ENCODE measurements around the gene CBLIF.
"Not testable (repeated sequence)": the region's sequence is repeated elsewhere in the genome, so short reads cannot be mapped to it uniquely, and the experiment has no call there.

CBLIF gene

GRCh38 chr11:59846556-59846955 is 1.3 kb upstream of the CBLIF start:
- DNase-seq = no peak

DNA sequence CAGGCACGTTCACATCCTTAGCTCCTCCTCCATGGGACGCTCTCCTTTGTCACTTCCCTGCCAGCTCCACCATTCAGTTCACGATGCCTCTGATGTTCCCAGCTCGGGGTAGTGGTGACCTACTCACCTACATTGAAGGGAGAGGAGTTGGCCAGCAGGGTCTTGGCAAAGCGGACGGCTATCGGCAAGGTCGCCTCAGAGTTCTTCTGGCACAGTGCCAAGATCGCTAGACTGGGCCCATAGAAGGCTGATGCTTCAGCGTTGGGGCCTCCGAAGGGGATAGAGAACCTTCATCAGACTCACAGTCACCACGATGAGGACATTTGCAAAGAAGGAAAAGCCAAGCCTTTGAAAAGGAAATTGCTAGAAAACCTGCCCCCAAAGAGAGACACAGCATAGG is 3.0 kb downstream of the CBLIF start:
- no peak for DNase-seq

DNA sequence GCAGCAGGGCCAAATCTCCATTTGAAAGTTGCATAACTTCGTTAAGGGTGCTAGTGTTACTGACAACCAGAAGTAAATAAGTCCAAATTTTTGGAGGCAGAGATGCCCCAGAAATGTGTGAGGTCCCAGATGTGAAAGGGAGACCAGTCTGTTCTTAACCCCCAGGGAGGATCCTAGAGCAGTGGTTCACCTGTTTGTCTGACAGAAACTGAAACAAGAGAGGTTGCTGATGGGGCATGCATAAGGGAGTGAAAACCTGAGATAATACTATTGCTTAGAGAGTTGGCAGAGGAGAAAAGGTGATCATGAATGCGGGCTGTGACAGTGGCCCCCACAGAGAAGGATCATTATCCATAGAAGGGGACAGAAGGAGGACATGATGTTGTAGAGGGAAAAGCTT is 3.8 kb downstream of the CBLIF start:
- no peak for DNase-seq

DNA sequence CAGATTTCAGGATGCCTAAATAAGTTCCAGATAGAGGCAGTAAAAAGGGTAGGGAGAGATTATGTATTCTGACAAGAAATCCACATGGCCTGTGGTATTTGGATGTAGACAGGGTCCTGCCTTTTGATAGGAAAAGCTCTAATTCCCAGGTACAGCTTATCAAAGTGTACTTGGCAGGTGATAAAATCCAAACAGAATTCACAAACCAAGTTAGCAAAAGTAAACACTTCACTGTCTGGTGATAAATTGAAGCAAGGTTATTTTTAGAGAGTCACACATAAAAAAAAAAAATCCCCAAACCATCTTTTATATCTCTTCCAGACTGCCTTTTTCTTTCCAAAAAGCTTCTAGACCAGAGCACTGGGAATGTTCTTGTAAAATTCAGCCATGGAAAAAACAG is 5.7 kb downstream of the CBLIF start:
- DNase-seq = no peak

GRCh38 chr11:59833602-59834001 is 11.7 kb downstream of the CBLIF start:
- no peak for DNase-seq

DNA sequence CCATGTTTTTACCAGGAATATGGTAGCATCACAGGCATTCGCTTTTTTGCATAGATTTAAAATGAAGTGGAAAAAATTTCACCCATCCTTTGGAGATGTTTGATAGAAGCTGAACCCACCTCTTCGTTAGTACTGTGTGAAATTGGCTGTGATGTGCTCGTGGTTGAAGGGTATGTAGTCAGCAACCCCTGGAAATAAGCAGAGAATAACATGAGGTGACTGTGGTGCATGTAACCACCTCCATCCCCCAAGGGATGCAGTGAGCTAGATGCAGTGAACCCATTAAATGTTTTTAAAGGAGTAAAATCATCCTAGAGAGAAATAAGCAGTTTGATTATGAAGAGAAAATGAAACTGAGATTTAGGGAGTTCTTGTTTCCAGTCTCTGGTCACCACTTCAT is 15.9 kb downstream of the CBLIF start:
- DNase-seq = no peak

DNA sequence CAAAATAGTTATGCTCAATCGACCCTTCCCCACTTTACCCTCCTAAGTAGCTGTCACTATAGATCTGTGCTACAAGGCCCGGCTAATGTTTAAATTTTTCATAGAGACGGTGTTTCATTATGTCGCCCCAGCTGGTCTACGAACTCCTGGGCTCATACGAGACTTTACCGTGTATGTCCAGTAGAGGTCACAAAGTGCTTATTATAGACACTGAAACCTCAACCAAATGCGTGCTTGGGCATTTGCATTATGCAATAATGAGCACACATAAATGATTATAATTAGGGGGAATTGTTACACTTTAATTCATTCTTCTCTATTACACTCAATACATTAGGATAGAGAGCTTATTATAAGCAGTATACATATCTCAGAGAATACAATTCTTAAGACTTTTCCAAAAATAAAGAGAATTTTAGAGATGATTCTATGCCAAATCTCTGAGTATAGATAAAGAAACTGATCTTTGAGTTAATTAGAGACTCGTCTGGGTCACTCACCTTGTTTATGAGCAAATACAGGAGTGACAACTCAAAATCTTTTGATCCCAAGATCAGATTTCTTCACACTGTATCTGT is 22.2 kb downstream of the CBLIF start:
- peak; percentile 28 for DNase-seq

- DNase-seq = no peak
Observed at GRCh38 chr11:59818572-59818971, 26.7 kb downstream of the CBLIF start.

GRCh38 chr11:59816434-59816833 is 28.9 kb downstream of the CBLIF start:
- not testable (repeated sequence) for DNase-seq

- DNase-seq = no peak
Observed at GRCh38 chr11:59815754-59816153, 29.5 kb downstream of the CBLIF start.

DNA sequence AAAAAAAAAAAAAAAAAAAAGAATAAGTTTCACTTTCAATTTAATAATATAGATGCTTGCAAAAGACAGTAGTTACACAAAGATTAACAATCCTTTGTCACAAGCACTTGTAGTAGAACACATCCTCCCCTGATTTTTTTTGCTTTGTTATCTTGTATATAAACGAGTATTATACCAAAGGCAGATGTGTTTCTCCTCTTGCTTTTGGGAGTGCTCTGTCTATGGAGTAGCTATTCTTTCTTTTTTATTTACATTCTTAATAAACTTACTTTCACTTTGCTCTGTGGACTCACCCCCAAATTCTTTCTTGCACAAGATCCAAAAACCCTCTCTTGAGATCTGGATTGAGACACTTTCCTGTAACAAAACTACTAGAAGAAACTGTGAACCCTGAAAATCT is 31.3 kb downstream of the CBLIF start:
- DNase-seq = no peak

GRCh38 chr11:59813364-59813763 is 31.9 kb downstream of the CBLIF start:
- no peak for DNase-seq

GRCh38 chr11:59812220-59812619 is 33.1 kb downstream of the CBLIF start:
- no peak for DNase-seq

GRCh38 chr11:59810911-59811259 is 34.4 kb downstream of the CBLIF start:
- DNase-seq = no peak

DNA sequence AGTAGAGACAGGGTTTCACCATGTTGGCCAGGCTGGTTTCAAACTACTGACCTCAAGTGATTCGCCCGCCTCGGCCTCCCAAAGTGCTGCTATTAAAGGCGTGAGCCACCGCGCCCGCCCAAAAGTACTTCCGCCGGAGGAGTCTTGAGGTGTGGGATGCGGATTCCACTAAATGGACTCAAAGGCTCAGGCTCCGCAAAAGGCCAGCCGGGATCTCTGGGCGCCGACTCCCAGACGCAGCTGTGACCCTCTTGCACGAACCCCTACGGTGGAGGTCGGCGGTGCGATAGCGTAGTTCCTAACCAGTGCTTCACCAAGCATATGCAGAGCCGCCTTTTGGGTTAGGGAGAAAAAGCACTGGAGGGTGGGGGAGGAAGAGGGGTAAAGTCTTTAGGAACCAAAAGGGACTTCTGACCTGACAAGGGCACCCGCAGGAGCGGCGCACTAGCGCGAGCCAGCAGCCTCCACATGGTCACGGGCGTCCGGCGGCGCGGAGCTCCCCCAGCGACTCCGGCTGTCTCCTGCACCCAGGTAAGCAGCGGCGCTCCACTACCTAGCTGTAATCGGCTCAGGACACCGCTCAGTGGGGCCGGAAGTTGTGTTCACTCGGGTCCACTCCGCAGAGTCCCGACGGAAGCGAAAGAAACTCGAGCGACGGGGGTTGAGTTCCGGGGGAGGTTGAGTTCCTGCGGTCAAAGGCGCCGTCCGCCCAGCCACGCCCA is 34.9 kb downstream of the CBLIF start, which contains the start of gene MRPL16:
Gene MRPL16 (minus strand): TSS at position 590 of the 722 bp plus-strand sequence. CDS start 120 bp downstream, at position 470.
- peak; percentile 89 for DNase-seq

GRCh38 chr11:59807047-59807610 is 38.2 kb downstream of the CBLIF start:
- DNase-seq = no peak

- no peak for DNase-seq
Observed at GRCh38 chr11:59804061-59804460, 41.2 kb downstream of the CBLIF start.

DNA sequence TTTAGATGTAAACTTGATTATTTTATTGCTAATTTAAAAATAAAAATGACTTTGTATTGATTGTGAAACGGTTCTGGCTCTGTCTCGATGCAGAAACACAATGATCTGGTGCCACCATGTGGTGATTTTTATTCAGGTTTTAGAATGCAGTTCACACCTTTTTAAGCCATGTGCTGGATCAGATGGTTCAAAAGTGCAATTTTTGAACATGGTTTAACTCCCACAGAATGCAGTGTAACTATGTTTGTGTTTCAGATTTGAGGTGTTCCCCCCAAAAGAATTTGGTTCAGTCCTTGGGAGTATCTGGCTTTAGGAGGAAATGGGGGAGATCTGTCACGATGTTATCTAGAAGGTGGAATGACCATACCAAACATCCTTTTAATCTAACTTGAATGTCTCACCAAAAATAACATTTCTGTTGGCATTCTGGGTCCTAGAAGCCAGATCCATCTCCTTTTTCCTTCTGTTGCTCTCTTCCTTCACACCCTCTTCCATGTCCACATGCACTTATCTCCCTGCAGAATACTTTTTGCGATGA is 42.6 kb downstream of the CBLIF start:
- peak; percentile 56 for DNase-seq

- DNase-seq = no peak
Observed at GRCh38 chr11:59801981-59802638, 43.2 kb downstream of the CBLIF start.

- DNase-seq = no peak
Observed at GRCh38 chr11:59801160-59801706, 44.1 kb downstream of the CBLIF start.

DNA sequence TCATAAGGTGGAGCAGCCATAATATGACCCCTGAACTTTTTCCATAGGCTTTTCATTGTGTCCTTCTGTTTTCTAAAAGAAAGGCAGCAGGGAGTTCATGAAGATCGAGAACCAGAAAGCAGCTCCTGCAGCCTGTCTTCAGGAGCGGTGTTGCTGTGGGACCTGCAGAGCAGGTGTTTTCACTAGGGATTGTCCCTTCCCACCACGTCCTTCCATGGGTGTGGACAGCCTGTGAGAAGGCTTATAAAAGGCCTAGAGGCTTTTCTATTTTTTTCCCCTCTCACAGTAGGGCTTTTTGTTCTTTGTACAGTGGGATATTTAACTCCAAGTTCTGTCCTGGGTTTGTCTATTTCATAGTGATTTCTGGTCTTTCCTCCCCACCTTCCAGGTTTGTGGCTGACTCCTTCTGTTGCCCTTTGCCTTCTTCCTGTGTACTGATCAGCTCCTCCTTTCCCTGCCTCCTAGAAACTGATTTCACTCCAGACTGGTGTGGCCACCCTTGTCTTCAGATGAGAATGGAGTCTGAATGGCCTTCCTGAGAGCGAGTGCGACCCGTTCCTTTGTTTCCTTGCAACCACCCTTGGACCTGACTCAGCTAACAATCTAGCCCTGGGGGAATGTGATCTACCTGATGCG is 44.8 kb downstream of the CBLIF start:
- DNase-seq = no peak

- no peak for DNase-seq
Observed at GRCh38 chr11:59794417-59794816, 50.9 kb downstream of the CBLIF start.

- DNase-seq = no peak
Observed at GRCh38 chr11:59792507-59792906, 52.8 kb downstream of the CBLIF start.
